GM18861 (cell line): Measurements from ENCODE around the gene PLAAT2.

ENCODE experiments used
- ATAC-seq: cut with Tn5 transposase; IDR thresholded peaks from one replicate; pipeline ENCODE4 v1.9.1; 2021; ENCODE audit not compliant: unreplicated experiment

Gene PLAAT2

DNA sequence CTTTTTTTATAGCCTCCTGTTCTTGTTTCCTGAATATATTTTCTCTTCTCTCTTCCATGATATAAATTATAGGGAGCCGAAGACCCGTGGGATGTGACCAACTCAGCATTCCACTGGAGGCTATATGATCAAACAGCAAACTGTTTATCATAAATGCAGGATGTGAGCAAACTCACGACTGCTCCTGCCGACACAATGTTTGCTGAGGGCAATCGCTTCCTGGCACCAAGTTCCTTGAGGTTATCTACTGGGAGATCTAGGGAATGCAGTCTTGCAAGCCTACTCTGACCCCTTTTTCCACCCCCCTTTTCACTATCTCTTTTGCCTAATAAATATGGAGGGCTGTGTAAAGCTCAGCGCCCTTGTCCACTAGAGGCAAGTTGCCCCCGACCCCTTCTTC lies 40.0 kb downstream of the PLAAT2 start:
- no peak for ATAC-seq

- no peak for ATAC-seq
These were observed 41.3 kb downstream of the PLAAT2 start for GRCh38 chr11:63521896-63522295.

DNA sequence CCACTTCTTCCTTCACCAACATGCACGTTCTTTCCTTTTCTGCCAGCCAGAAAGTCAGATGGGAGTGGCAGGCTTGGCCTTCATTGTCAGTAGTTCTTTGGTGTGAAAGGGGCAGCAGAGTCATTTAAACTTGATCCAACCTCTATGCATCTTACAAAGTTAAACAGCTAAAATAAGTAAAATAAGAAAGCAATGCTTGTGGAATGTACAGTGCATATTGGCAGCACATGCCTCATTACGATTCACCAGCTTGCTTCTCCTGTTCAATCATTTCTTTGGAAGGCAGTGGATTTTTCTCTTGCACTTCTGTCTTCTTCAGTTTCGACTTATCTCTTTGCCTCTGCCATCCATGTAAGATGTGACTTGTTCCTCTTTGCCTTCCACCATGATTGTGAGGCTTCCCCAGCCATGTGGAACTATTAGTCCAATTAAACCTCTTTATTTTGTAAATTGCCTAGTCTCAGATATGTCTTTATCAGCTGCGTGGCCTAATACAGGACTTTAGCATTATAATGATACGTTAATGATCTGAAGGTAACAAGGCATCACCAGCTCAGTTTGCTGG lies 42.5 kb downstream of the PLAAT2 start:
- no peak for ATAC-seq

DNA sequence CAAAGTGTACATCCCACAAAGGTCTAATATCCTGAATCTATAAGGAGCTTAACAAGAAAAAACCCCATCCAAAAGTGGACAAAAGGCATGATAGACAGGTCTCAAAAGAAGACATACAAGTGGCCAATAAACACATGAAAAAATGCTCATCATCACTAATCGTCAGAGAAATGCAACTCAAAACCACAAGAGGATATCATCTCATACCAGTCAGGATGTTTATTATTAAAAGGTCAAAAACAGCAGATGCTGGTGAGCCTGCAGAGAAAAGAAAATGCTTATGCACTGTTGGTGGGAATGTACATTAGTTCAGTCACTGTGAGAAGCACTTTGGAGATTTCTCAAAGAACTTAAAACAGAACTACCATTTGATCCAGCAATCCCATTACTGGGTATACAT lies 44.6 kb downstream of the PLAAT2 start:
- no peak for ATAC-seq

- ATAC-seq, result no peak
These were observed 46.0 kb downstream of the PLAAT2 start for GRCh38 chr11:63517156-63517555.

GRCh38 chr11:63516109-63516508 lies 47.1 kb downstream of the PLAAT2 start:
- ATAC-seq, result no peak

DNA sequence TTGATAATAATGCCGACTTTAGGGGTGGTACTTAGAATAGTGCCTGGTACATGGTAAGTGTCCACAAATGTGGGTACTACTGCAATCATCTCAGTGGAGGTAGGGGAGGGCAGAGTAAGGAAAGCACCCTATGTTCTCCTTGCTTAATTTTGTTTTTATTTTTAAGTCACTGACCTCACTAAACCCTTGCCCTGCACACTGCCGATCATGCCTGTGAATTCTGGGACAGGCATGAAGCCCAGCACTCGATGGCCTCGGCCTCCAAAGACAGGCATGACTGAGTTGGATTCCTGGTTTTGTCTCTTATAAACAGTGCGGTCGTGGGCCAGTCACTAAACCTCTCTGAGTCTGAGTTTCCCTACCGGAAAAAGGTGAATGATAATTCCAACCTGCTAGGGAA lies 50.4 kb downstream of the PLAAT2 start:
- ATAC-seq, result no peak

- ATAC-seq, result no peak
These were observed 52.0 kb downstream of the PLAAT2 start for GRCh38 chr11:63511048-63511748.

DNA sequence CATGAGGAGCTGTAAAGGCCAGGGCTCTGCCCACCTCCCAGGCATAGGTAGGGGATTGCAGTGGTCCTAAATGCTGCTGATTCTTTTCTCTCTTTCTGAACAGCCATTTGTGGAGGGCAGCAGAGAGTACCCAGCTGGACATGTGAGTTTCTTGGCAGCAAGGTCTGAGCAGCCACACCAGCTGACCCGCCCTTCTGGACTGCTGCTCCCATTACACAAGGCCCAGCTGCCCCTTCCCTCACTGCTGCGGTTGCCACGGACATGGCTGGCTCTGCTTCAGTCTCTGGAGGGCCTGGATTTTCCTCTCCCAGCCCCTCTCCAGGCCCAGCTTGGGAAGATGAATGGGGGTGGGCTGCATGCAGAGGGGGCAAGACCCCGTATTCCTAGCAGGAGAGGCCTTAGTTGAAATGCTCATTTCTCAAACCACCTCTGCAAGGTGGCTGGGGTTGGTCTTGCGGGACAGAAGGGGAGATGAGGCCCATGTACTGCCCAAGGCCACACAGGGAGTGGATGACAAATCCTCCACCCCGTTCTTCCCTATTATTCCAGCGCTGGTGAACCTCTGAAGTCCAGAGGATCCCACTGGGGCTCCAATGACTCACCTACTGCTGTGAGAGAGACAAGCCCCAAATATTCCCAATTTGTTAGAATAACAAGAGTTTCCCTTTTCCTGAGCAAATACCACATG lies 52.7 kb downstream of the PLAAT2 start:
- ATAC-seq, result no peak

DNA sequence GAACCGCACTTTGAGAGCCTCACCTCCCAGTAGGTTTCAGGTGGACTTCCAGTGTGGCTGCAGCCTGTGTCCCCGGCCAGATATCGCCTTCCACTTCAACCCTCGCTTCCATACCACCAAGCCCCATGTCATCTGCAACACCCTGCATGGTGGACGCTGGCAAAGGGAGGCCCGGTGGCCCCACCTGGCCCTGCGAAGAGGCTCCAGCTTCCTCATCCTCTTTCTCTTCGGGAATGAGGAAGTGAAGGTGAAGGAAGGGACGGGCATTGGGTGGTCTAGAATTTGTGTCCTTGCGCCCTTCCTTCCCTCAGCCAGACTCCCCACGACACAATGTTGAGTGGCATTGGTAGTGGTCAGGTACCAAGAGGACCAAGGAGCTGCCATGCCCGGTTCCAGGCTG lies 54.4 kb downstream of the PLAAT2 start:
- ATAC-seq, result no peak

- ATAC-seq, result no peak
These were observed 55.2 kb downstream of the PLAAT2 start for GRCh38 chr11:63508009-63508408.

GRCh38 chr11:63507511-63507910 lies 55.7 kb downstream of the PLAAT2 start:
- ATAC-seq, result no peak

- ATAC-seq, result no peak
These were observed 56.3 kb downstream of the PLAAT2 start for GRCh38 chr11:63506876-63507275.

- no peak for ATAC-seq
These were observed 57.2 kb downstream of the PLAAT2 start, which contains the start of gene LGALS12 for GRCh38 chr11:63505857-63506528. LGALS12 (plus strand) TSS chr11:63506084; CDS start chr11:63506459, 375 bp downstream.

DNA sequence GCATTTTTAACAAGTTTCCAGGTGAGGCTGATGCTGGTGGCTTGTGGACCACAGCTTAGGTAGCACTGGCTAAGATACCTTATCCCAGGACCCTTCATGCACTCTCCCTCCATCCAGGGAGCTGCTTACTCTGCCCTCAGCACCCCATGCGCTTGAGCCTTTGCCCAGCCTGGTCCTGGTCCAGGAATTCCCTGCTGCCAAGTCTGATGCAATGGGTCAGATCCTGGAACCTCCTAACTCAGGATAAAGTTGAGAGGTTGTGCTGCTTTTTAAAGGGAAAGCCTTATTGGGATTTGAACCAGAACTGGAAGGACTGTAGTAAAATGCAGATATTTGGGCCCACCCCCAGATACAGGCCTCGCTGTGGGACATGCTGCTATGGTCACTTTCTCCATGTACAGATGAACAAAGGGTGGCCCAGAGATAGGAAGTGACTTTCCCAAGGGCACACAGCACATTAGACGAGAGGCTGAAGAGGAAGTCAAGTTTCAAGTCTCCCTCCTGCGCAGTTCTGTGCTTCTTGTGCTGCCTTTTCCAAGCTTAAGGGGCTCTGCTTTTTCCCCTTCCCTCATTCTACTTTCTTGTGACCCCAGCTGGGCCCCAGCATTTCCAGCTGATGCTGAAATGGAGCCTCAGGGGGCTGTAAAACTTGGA lies 58.1 kb downstream of the PLAAT2 start:
- ATAC-seq, result no peak

GRCh38 chr11:63504054-63504453 lies 59.1 kb downstream of the PLAAT2 start:
- no peak for ATAC-seq

DNA sequence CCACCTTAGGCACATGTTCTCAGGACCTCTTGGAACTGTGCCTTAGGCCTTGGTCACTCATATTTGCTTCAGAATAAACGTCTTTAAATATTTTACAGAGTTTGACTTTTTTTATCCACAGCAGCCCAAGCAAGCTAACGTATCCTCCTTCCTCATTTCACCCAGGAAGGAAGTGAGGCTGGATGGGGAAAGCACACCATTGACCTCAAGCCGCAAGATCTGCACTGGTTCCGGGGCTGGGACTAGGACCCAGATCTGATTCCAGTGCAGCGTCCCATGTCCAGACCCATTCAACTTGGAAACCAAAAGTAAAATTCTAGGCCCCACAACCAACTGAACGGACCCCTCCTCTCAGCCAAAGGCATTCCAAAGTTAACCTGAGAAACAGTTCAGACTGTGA lies 59.7 kb downstream of the PLAAT2 start:
- ATAC-seq, result no peak
